ENCODE data around the gene NFATC4. TPM values are rescaled to one million over a fixed set of nuclear protein-coding genes. Genes with fewer than 3 reads are reported as not detected.

The NFATC4 gene
- total RNA-seq, 1 donor from 2014 or later, result 37.0 TPM

- no peak for TF ChIP-seq CTCF (IDR thresholded peaks at IDR 0.05)
- no peak overlapping the region for H3K4me3 ChIP-seq
- H3K4me1 ChIP-seq, result peaks cover 4% of the 10 kb centered on the region
- no peak for DNase-seq
- peaks cover 52% of the 10 kb centered on the region for H3K36me3 ChIP-seq
- H3K27ac ChIP-seq, result no peak overlapping the region
- no peaks in the 10 kb centered on the region for H3K27me3 ChIP-seq (ENCODE audit: low read depth)
- intact Hi-C loops (cut with DNase I), result no loop called here
- no peak for ATAC-seq
- H3K9me3 ChIP-seq, result no peaks in the 10 kb centered on the region
These were observed 41.2 kb downstream of the NFATC4 start for GRCh38 chr14:24409192-24409591.

DNA sequence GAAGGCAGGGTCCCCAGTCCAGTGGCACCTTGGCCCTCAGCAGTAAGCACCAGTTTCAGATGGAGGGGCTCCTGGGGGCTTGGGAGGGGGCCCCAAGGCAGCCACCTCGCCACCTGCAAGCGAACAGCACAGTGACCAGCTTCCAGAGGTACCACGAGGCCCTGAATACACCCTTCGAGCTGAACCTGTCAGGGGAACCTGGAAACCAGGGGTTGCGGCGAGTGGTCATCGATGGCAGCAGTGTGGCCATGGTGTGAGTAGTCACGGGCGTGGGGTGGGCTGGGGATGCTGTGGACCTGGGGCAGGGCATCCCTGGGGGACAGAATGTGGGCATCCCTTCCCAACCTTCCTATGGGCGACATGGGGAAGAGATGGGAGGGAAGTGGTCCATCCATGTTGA is 42.0 kb downstream of the NFATC4 start:
- Histone ChIP-seq H3K27ac (no peak overlapping the region), H3K9me3 (no peaks in the 10 kb centered on the region), H3K4me1 (no peaks in the 10 kb centered on the region), H3K4me3 (no peak overlapping the region), H3K36me3 (peaks cover 60% of the 10 kb centered on the region), H3K27me3 (ENCODE audit: low read depth) (no peaks in the 10 kb centered on the region)
- intact Hi-C loops (cut with DNase I), result loop anchor here (10.0 kb wide), 1 partner anchor 45 kb away; the partner anchor contains the start of gene NFATC4
- no peak for TF ChIP-seq CTCF (IDR thresholded peaks at IDR 0.05)
- ATAC-seq (no peak), DNase-seq (no peak)

DNA sequence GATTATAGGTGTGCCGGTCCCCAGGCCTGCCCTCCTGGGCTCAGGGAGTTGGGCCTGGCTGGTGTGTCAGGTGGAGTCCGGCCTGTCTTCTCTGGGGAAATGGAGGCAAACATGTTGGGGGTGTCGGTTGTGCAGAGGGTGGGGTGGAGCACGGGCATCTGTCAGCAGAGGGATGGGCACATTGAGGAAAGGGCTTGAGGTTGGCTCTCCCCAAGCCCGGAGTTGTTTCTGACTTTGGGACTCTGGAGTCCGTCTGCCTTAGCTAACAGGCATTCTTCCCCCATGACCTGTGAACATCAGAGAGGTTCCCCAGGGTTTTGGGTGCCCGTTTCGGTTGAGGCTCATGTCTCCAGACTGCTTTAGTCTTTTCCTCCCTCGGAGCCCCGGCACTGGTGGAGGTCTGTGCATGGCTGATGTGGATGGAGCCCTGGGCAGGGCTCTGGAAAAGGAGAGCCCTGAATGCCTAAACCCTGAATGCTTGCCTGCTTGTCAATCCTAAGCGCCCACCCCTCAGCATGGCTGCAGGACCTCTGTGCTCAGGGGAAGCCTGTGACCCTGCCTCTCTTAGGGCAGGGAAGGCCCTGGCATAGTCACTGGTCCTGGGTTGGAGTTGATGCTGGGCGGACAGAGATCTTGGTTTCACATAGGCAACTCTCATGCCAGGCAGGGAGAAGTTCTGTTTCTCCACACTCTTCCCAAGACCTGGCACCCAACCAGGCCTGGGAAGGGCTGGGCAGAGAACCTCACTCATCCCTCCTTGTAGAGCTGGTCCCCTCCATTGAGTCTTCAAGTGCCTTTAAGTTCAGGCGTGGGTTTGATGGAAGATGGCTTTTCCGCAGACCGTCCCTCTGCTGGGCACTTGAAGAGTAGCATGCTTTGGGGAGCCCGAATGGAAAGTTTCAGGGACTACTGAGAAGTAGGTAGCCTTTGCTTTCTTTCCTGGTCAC is 43.7 kb downstream of the NFATC4 start:
- TF ChIP-seq CTCF (IDR thresholded peaks at IDR 0.05), result peak; percentile 74
- Histone ChIP-seq H3K4me1 (no peaks in the 10 kb centered on the region), H3K4me3 (no peak overlapping the region), H3K36me3 (peaks cover 63% of the 10 kb centered on the region), H3K9me3 (no peaks in the 10 kb centered on the region), H3K27me3 (ENCODE audit: low read depth) (no peaks in the 10 kb centered on the region), H3K27ac (no peak overlapping the region)
- intact Hi-C loops (cut with DNase I), result loop anchor here (10.0 kb wide), 1 partner anchor 47 kb away; the partner anchor contains the start of gene NFATC4
- no peak for DNase-seq
- ATAC-seq, result peak; percentile 53 to 62

GRCh38 chr14:24414077-24414476 is 46.1 kb downstream of the NFATC4 start:
- intact Hi-C loops (cut with DNase I), result loop anchor here (10.0 kb wide), 1 partner anchor 49 kb away; the partner anchor contains the start of gene NFATC4
- TF ChIP-seq CTCF (IDR thresholded peaks at IDR 0.05), result no peak
- DNase-seq (no peak), ATAC-seq (no peak)
- Histone ChIP-seq H3K27ac (no peak overlapping the region), H3K4me1 (peaks cover 8% of the 10 kb centered on the region), H3K9me3 (no peaks in the 10 kb centered on the region), H3K27me3 (ENCODE audit: low read depth) (no peaks in the 10 kb centered on the region), H3K4me3 (no peak overlapping the region), H3K36me3 (peaks cover 48% of the 10 kb centered on the region)

DNA sequence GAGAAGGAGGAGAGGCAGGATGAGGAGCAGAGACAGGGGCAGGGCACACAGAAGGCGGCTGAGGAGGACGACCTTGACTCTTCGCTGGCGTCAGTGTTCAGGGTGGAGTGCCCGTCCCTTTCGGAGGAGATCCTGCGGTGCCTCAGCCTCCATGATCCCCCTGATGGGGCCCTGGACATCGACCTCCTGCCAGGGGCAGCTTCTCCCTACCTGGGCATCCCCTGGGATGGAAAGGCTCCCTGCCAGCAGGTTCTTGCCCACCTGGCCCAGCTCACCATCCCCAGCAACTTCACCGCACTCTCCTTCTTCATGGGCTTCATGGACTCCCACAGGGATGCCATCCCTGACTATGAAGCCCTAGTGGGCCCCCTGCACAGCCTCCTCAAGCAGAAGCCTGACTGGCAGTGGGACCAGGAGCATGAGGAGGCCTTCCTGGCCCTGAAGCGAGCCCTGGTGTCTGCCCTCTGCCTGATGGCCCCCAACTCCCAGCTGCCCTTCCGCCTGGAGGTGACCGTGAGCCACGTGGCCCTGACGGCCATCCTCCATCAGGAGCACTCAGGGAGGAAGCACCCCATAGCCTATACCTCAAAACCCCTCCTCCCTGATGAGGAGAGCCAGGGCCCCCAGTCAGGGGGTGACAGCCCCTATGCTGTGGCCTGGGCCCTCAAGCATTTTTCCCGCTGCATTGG is 46.9 kb downstream of the NFATC4 start:
- no peaks in the 10 kb centered on the region for H3K9me3 ChIP-seq
- H3K36me3 ChIP-seq, result peaks cover 40% of the 10 kb centered on the region
- TF ChIP-seq CTCF (IDR thresholded peaks at IDR 0.05), result no peak
- intact Hi-C loops (cut with DNase I), result loop anchor here (10.0 kb wide), 1 partner anchor 50 kb away; the partner anchor contains the start of gene NFATC4
- ATAC-seq (no peak), DNase-seq (no peak)
- H3K4me3 ChIP-seq, result no peak overlapping the region
- peaks cover 9% of the 10 kb centered on the region for H3K4me1 ChIP-seq
- H3K27ac ChIP-seq, result no peak overlapping the region
- H3K27me3 ChIP-seq (ENCODE audit: low read depth), result no peaks in the 10 kb centered on the region

Data from lower lobe of right lung (tissue), 2 donors.